MCF 10A (cell line): Measurements from ENCODE around the gene PTPN6. TPM values are rescaled to one million over a fixed set of nuclear protein-coding genes. Genes with fewer than 3 reads are reported as not detected.

Source experiments
- BruUV-seq: library from RNA; stranded (reverse); fragments of 400-500 nt; replicated peaks from 2 replicates; lab custom pipeline; 2021; lab: Mats Ljungman, UMichigan
- CTCF ChIA-PET: fragments of 300-600 bp; sonication (Branson Sonifier 250); formaldehyde crosslinking; extraction: SDS; loops from one replicate; lab custom pipeline; 2021; ENCODE audit warnings: antibody characterized with exemption, inconsistent platforms; lab: Yijun Ruan, JAX
- POLR2A ChIA-PET: fragments of 300-600, 350-650 bp; sonication (Branson Sonifier 250); formaldehyde crosslinking; extraction: SDS; loops from one replicate; lab custom pipeline; 2020; ENCODE audit warnings: antibody characterized with exemption, inconsistent platforms; lab: Yijun Ruan, JAX
- DNase-seq: peaks from one replicate; pipeline ENCODE4 v3.0.0-alpha.2; 2018; ENCODE audit not compliant: unreplicated experiment
- H3K27ac Mint-ChIP-seq: one replicate; pipeline ENCODE4 v1.8.0; 2022; ENCODE audit warnings: mild to moderate bottlenecking, low read depth, mixed read lengths; ENCODE audit not compliant: unreplicated experiment
- H3K27me3 Mint-ChIP-seq: one replicate; pipeline ENCODE4 v1.8.0; 2022; ENCODE audit warnings: mixed read lengths; ENCODE audit not compliant: insufficient read depth, unreplicated experiment
- H3K36me3 Mint-ChIP-seq: one replicate; pipeline ENCODE4 v1.8.0; 2022; ENCODE audit warnings: mild to moderate bottlenecking, moderate library complexity, mixed read lengths; ENCODE audit not compliant: insufficient read depth, unreplicated experiment
- H3K4me1 Mint-ChIP-seq: one replicate; pipeline ENCODE4 v1.8.0; 2022; ENCODE audit warnings: mixed read lengths; ENCODE audit not compliant: insufficient read depth, unreplicated experiment
- H3K4me3 Mint-ChIP-seq: one replicate; pipeline ENCODE4 v1.8.0; 2022; ENCODE audit warnings: mild to moderate bottlenecking, moderate library complexity, mixed read lengths; ENCODE audit not compliant: unreplicated experiment
- H3K9me3 Mint-ChIP-seq: one replicate; pipeline ENCODE4 v1.8.0; 2022; ENCODE audit warnings: mixed read lengths; ENCODE audit not compliant: unreplicated experiment
- CTCF ChIP-seq: fragments of 200-600 bp; IDR thresholded peaks from one replicate; pipeline ENCODE4 v1.8.0; 2022; ENCODE audit warnings: antibody characterized with exemption, mild to moderate bottlenecking; ENCODE audit not compliant: unreplicated experiment
- intact Hi-C: fragments of 100-400 bp; cut with micrococcal nuclease; formaldehyde crosslinking; loops from 2 replicates; pipeline ENCODE4 v1.14.1; 2022
- total RNA-seq: library from RNA; stranded (reverse); gene quantifications from 2 replicates; pipeline ENCODE4 v1.2.3, GENCODE V29; 2022

The PTPN6 gene
- total RNA-seq, 1 experiment from 2014 or later: 10.3 TPM

GRCh38 chr12:6982532-6982931 is 31.4 kb downstream of the PTPN6 start:
- no peak for DNase-seq
- no peaks in the 10 kb centered on the region for H3K9me3 Mint-ChIP-seq
- H3K4me3 Mint-ChIP-seq: no peak overlapping the region
- no peak overlapping the region for H3K27ac Mint-ChIP-seq
- H3K27me3 Mint-ChIP-seq: no peaks in the 10 kb centered on the region
- BruUV-seq: no TSS peak
- intact Hi-C loops: no loop called here
- no peak for TF ChIP-seq CTCF
- POLR2A ChIA-PET: interaction anchor here (0.7 to 1.2 kb wide), 3 partner anchors 16 to 68 kb away, joined by 3 to 4 read pairs (median 4); no protein-coding TSS in a partner anchor
- no peaks in the 10 kb centered on the region for H3K4me1 Mint-ChIP-seq
- CTCF ChIA-PET: interaction anchor here (0.7 to 0.9 kb wide), 2 partner anchors 9 to 828 kb away, joined by 3 read pairs; no protein-coding TSS in a partner anchor
- peaks cover 71% of the 10 kb centered on the region for H3K36me3 Mint-ChIP-seq

- BruUV-seq: no TSS peak
- CTCF ChIA-PET: interaction anchor here (0.5 to 0.9 kb wide), 2 partner anchors 43 to 100 kb away, joined by 4 to 5 read pairs; no protein-coding TSS in a partner anchor
- POLR2A ChIA-PET: interaction anchor here (1.4 kb wide), 1 partner anchor 10 kb away, joined by 5 read pairs; no protein-coding TSS in a partner anchor
Measured at GRCh38 chr12:6987956-6988553, 36.9 kb downstream of the PTPN6 start.

GRCh38 chr12:6996040-6996441 is 44.9 kb downstream of the PTPN6 start:
- ChIA-PET CTCF (interaction anchor here (0.6 to 1.3 kb wide), 2 partner anchors 12 to 148 kb away, joined by 3 read pairs; no protein-coding TSS in a partner anchor), POLR2A (interaction anchor here (0.6 to 0.7 kb wide), 2 partner anchors 56 to 276 kb away, joined by 3 read pairs; no protein-coding TSS in a partner anchor)
- Mint-ChIP-seq H3K4me1 (peaks cover 31% of the 10 kb centered on the region), H3K36me3 (peaks cover 40% of the 10 kb centered on the region), H3K4me3 (no peak overlapping the region), H3K9me3 (no peaks in the 10 kb centered on the region), H3K27ac (peak overlapping the region; percentile 39), H3K27me3 (no peaks in the 10 kb centered on the region)
- no TSS peak for BruUV-seq
- intact Hi-C loops: no loop called here
- no peak for TF ChIP-seq CTCF
- peak; percentile 62 for DNase-seq

More at GRCh38 chr12:6987956-6988553, 36.9 kb downstream of the PTPN6 start:
- H3K36me3 Mint-ChIP-seq: peaks cover 51% of the 10 kb centered on the region
- no peaks in the 10 kb centered on the region for H3K4me1 Mint-ChIP-seq
- TF ChIP-seq CTCF: no peak
- no peaks in the 10 kb centered on the region for H3K9me3 Mint-ChIP-seq
- intact Hi-C loops: no loop called here
- no peaks in the 10 kb centered on the region for H3K27me3 Mint-ChIP-seq
- no peak overlapping the region for H3K4me3 Mint-ChIP-seq
- no peak overlapping the region for H3K27ac Mint-ChIP-seq
- no peak for DNase-seq

GRCh38 chr12:6998715-6999451 is 47.7 kb downstream of the PTPN6 start:
- ChIA-PET CTCF (interaction anchor here (0.7 to 1.9 kb wide), 13 partner anchors 17 to 262 kb away, joined by 3 to 6 read pairs (median 4); partner anchors contain the start of genes C1RL, LPCAT3 and MLF2), POLR2A (interaction anchor here (0.6 to 3.7 kb wide), 19 partner anchors 9 to 624 kb away, joined by 3 to 44 read pairs (median 5); partner anchors contain the start of genes C12orf57, C1RL, LPCAT3 and RNU7-1)
- Mint-ChIP-seq H3K4me3 (no peak overlapping the region), H3K36me3 (peaks cover 33% of the 10 kb centered on the region), H3K27ac (no peak overlapping the region), H3K9me3 (no peaks in the 10 kb centered on the region), H3K4me1 (peaks cover 31% of the 10 kb centered on the region), H3K27me3 (no peaks in the 10 kb centered on the region)
- intact Hi-C loops: no loop called here
- TSS peak; percentile 86 for BruUV-seq
- TF ChIP-seq CTCF: no peak
- DNase-seq: peak; percentile 71
